ENCODE data around the gene MYCBP2.

DNA sequence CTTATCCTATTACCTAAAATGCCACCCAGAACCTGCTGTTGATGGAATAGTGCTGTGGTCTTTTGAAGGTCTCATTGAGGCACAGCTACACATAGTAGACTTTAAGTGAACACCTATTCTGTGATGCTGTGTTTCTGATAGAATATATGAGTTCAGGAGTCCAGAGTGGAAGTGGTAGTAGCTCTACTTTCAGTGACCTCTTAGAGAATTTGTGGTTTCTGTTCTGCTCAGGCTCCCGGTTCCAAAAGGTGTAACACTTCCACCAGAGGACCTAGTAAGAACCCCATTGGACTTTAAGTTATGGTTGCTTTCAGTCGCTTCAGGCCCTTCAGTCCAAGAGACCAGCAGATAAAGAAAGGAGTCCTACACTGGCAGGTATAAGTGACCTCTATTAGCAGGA is 11.4 kb upstream of the MYCBP2 start:
- TF ChIP-seq, protein P1, sequence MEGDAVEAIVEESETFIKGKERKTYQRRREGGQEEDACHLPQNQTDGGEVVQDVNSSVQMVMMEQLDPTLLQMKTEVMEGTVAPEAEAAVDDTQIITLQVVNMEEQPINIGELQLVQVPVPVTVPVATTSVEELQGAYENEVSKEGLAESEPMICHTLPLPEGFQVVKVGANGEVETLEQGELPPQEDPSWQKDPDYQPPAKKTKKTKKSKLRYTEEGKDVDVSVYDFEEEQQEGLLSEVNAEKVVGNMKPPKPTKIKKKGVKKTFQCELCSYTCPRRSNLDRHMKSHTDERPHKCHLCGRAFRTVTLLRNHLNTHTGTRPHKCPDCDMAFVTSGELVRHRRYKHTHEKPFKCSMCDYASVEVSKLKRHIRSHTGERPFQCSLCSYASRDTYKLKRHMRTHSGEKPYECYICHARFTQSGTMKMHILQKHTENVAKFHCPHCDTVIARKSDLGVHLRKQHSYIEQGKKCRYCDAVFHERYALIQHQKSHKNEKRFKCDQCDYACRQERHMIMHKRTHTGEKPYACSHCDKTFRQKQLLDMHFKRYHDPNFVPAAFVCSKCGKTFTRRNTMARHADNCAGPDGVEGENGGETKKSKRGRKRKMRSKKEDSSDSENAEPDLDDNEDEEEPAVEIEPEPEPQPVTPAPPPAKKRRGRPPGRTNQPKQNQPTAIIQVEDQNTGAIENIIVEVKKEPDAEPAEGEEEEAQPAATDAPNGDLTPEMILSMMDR (IDR thresholded peaks at IDR 0.05), result no peak
- TF ChIP-seq POLR2A (IDR thresholded peaks at IDR 0.05), result no peak
